Endothelial cell of umbilical vein (primary cell): ENCODE measurements around the gene ACBD3.

Experiments used
- EZH2 ChIP-seq: IDR thresholded peaks from 2 replicates; pipeline ENCODE4 v1.6.1; 2012; ENCODE audit warnings: borderline replicate concordance, low read depth, mild to moderate bottlenecking, moderate library complexity, low read length, inconsistent platforms; ENCODE audit not compliant: severe bottlenecking
- POLR2AphosphoS5 ChIP-seq: IDR thresholded peaks from 2 replicates; pipeline ENCODE4 v1.6.1; 2012; ENCODE audit warnings: low read depth, mild to moderate bottlenecking, control low read depth, low read length, moderate library complexity; ENCODE audit not compliant: insufficient read depth

- TF ChIP-seq EZH2: no peak
- no peak for TF ChIP-seq POLR2AphosphoS5
These were observed 36.7 kb upstream of the ACBD3 start, which contains the start of gene MIXL1 for GRCh38 chr1:226223157-226223785.
